ENCODE data around the gene CEP97.
"Not testable (repeated sequence)": the region's sequence is repeated elsewhere in the genome, so short reads cannot be mapped to it uniquely, and the experiment has no call there.

The CEP97 gene

GRCh38 chr3:101758224-101758623 lies 33.8 kb downstream of the CEP97 start:
- TF ChIP-seq, protein P1, sequence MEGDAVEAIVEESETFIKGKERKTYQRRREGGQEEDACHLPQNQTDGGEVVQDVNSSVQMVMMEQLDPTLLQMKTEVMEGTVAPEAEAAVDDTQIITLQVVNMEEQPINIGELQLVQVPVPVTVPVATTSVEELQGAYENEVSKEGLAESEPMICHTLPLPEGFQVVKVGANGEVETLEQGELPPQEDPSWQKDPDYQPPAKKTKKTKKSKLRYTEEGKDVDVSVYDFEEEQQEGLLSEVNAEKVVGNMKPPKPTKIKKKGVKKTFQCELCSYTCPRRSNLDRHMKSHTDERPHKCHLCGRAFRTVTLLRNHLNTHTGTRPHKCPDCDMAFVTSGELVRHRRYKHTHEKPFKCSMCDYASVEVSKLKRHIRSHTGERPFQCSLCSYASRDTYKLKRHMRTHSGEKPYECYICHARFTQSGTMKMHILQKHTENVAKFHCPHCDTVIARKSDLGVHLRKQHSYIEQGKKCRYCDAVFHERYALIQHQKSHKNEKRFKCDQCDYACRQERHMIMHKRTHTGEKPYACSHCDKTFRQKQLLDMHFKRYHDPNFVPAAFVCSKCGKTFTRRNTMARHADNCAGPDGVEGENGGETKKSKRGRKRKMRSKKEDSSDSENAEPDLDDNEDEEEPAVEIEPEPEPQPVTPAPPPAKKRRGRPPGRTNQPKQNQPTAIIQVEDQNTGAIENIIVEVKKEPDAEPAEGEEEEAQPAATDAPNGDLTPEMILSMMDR (IDR thresholded peaks at IDR 0.05; ENCODE audit: low read depth, low read length), result no peak
- Histone ChIP-seq H3K36me3 (peaks cover 50% of the 10 kb centered on the region), H3K9me3 (no peaks in the 10 kb centered on the region), H3K4me1 (no peaks in the 10 kb centered on the region), H3K27me3 (no peaks in the 10 kb centered on the region), H3K4me3 (ENCODE audit: low read depth, low read length) (no peak overlapping the region)
- DNase-seq, result no peak

DNA sequence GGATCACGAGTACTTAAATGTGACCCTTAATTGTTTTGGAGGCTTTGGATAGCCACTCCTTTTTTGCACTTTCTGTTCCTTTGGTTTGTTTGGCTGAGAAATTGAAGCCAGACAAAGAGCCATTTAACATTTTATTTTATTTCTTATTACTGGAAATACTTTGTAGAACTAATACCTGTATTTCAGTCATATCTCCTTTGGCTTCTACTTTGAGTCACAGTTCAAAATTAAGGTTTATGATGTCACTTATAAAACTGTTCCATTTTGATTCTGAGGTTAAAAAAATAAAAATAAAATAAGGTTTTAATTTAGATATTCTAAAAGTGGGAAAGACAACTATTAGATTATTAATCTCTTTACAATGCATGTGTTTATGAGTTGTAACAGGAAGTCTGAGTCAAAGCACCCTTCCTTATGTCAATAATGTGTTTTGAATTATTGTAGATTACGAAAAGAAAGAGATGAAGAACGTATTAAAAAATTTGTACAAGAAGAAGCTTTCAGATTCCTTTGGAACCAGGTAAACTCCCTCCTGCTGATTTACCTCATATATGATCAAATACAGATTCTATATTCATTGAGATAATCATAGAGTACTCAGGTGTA lies 37.7 kb downstream of the CEP97 start:
- Histone ChIP-seq H3K36me3 (peaks cover 43% of the 10 kb centered on the region), H3K4me1 (no peaks in the 10 kb centered on the region), H3K4me3 (ENCODE audit: low read depth, low read length) (no peak overlapping the region)

GRCh38 chr3:101777745-101778281 lies 53.4 kb downstream of the CEP97 start:
- H3K4me1 ChIP-seq, DNase-seq: not testable (repeated sequence)

More for the DNA sequence above, 37.7 kb downstream of the CEP97 start:
- Histone ChIP-seq H3K27me3 (no peaks in the 10 kb centered on the region), H3K9me3 (no peaks in the 10 kb centered on the region)
- TF ChIP-seq, protein P1 (IDR thresholded peaks at IDR 0.05; ENCODE audit: low read depth, low read length), result no peak
- no peak for DNase-seq

GRCh38 chr3:101778385-101779046 lies 54.1 kb downstream of the CEP97 start:
- DNase-seq, result no peak
- Histone ChIP-seq H3K27me3 (no peaks in the 10 kb centered on the region), H3K9me3 (no peaks in the 10 kb centered on the region), H3K4me1 (no peaks in the 10 kb centered on the region; the same call in 1 of the 2 replicates), H3K4me3 (ENCODE audit: low read depth, low read length) (peak overlapping the region; percentile 71), H3K36me3 (peaks cover 12% of the 10 kb centered on the region)
- TF ChIP-seq, protein P1 (IDR thresholded peaks at IDR 0.05; ENCODE audit: low read depth, low read length), result no peak

More at GRCh38 chr3:101777745-101778281, 53.4 kb downstream of the CEP97 start:
- not testable (repeated sequence) for H3K4me3 ChIP-seq (ENCODE audit: low read depth, low read length); H3K36me3 ChIP-seq; H3K27me3 ChIP-seq; H3K9me3 ChIP-seq

GRCh38 chr3:101779047-101779821 lies 54.8 kb downstream of the CEP97 start, which contains the start of gene NXPE3:
Gene NXPE3 (plus strand): TSS chr3:101779211. CDS start chr3:101785597, 6,386 bp downstream.
- TF ChIP-seq, protein P1 (IDR thresholded peaks at IDR 0.05; ENCODE audit: low read depth, low read length), result no peak
- Histone ChIP-seq H3K4me1 (no peaks in the 10 kb centered on the region; the same call in 1 of the 2 replicates), H3K27me3 (no peaks in the 10 kb centered on the region), H3K36me3 (peaks cover 19% of the 10 kb centered on the region), H3K4me3 (ENCODE audit: low read depth, low read length) (peak within 1 kb of the TSS; percentile 71), H3K9me3 (no peaks in the 10 kb centered on the region)
- peak; percentile 93 for DNase-seq

GRCh38 chr3:101779822-101780381 lies 55.5 kb downstream of the CEP97 start:
- Histone ChIP-seq H3K27me3 (no peaks in the 10 kb centered on the region), H3K4me1 (no peaks in the 10 kb centered on the region; the same call in 1 of the 2 replicates), H3K4me3 (ENCODE audit: low read depth, low read length) (peak overlapping the region; percentile 71), H3K36me3 (peaks cover 26% of the 10 kb centered on the region), H3K9me3 (no peaks in the 10 kb centered on the region)
- no peak for DNase-seq
- TF ChIP-seq, protein P1 (IDR thresholded peaks at IDR 0.05; ENCODE audit: low read depth, low read length), result no peak

Measured in BE2C (cell line).